ENCODE results near the gene CTTNBP2. TPM values are rescaled to one million over a fixed set of nuclear protein-coding genes. Genes with fewer than 3 reads are reported as not detected.

Gene CTTNBP2
- total RNA-seq, 6 experiments from 2014 or later = not detected

DNA sequence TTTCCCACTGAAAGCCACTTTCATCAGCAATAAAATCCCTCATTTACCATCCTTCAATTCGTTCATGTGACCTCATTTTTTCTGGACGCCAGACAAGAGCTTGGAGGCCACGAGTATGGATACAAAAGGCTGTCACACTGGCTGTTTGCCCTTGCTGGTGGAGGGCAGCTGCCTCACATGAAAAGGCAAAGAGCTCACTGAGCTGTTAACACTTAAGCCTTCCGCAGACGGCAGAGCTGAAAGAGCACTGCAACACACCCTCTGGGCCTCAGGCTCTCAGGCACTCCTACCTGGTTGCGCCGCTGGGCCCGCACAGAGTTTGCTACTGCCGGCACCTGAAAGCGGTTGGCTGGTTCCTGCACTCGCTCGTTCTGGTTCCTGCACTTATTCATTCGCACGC is 199.9 kb downstream of the CTTNBP2 start:
- H3K27me3 Mint-ChIP-seq (ENCODE audit: insufficient read depth) = no peaks in the 10 kb centered on the region
- H3K27ac Mint-ChIP-seq = no peak overlapping the region
- no peaks in the 10 kb centered on the region for H3K36me3 Mint-ChIP-seq (ENCODE audit: low read depth)
- H3K4me3 Mint-ChIP-seq = no peak overlapping the region
- TF ChIP-seq, protein P1, sequence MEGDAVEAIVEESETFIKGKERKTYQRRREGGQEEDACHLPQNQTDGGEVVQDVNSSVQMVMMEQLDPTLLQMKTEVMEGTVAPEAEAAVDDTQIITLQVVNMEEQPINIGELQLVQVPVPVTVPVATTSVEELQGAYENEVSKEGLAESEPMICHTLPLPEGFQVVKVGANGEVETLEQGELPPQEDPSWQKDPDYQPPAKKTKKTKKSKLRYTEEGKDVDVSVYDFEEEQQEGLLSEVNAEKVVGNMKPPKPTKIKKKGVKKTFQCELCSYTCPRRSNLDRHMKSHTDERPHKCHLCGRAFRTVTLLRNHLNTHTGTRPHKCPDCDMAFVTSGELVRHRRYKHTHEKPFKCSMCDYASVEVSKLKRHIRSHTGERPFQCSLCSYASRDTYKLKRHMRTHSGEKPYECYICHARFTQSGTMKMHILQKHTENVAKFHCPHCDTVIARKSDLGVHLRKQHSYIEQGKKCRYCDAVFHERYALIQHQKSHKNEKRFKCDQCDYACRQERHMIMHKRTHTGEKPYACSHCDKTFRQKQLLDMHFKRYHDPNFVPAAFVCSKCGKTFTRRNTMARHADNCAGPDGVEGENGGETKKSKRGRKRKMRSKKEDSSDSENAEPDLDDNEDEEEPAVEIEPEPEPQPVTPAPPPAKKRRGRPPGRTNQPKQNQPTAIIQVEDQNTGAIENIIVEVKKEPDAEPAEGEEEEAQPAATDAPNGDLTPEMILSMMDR (IDR thresholded peaks at IDR 0.05) = no peak
- no peaks in the 10 kb centered on the region for H3K4me1 Mint-ChIP-seq (ENCODE audit: low read depth)
- DNase-seq = no peak
- peaks cover 32% of the 10 kb centered on the region for H3K9me3 Mint-ChIP-seq

DNA sequence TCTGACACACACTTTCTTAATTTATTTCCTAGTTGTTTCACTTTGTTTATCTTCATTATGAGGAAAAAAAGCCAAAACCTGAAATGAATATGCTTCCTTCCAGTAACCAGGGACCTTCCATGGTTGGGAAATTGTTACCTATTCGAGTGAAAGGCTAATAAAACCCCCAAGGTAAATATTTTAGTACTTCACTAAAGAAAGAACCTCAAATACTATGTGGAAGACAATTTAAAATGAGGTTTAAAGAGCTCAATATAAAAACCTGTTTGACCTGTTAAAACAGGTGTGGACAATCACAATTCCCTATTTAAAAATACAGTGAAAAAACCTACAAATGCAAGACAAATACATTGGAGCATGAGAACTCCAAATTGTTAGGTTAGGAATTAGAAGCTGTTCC is 200.8 kb downstream of the CTTNBP2 start:
- no peak overlapping the region for H3K4me3 Mint-ChIP-seq
- TF ChIP-seq, protein P1 (IDR thresholded peaks at IDR 0.05) = no peak
- peaks cover 33% of the 10 kb centered on the region for H3K9me3 Mint-ChIP-seq
- no peak for DNase-seq
- no peak overlapping the region for H3K27ac Mint-ChIP-seq
- no peaks in the 10 kb centered on the region for H3K27me3 Mint-ChIP-seq (ENCODE audit: insufficient read depth)
- H3K36me3 Mint-ChIP-seq (ENCODE audit: low read depth) = no peaks in the 10 kb centered on the region
- H3K4me1 Mint-ChIP-seq (ENCODE audit: low read depth) = no peaks in the 10 kb centered on the region

DNA sequence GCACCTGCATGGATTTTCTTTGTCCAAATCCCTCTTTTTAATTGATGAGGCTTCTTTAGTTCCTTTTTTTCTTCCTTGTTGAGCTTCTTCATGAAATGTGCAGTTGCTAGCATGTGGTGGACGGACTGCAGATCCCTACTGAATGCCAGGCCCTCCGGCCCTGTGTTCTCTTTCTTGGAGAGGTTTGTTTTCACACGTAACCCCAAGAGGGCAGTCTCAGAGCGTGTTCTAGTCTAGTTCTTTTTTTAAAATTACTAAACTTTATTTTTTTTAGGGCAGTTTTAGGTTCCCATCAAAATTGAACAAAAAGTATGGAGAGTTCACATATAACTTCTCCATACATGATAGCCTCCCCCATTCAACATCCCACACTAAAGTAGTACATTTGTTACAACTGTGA is 203.4 kb downstream of the CTTNBP2 start:
- Mint-ChIP-seq H3K9me3 (peaks cover 23% of the 10 kb centered on the region), H3K27ac (no peak overlapping the region)
- DNase-seq = no peak

DNA sequence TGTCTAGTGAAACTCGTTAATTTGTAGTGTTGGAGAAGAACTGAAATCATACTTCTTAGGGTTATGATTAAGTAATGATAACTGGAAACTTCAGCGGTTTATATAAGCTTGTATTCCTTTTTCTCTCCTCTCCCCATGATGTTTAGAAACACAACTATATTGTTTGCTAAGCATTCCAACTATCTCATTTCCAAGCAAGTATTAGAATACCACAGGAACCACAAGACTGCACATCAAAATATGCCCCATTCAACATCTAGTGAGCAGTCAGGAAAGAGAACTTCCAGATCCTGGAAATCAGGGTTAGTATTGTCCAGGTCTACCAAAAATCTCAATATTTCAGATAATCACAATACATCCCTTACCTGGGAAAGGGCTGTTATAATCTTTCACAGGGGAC is 205.8 kb downstream of the CTTNBP2 start:
- no peak for DNase-seq
- TF ChIP-seq, protein P1 (IDR thresholded peaks at IDR 0.05) = no peak
- Mint-ChIP-seq H3K4me1 (ENCODE audit: low read depth) (no peaks in the 10 kb centered on the region), H3K9me3 (peaks cover 36% of the 10 kb centered on the region), H3K36me3 (ENCODE audit: low read depth) (no peaks in the 10 kb centered on the region), H3K27me3 (ENCODE audit: insufficient read depth) (peaks cover 1% of the 10 kb centered on the region; the same call in 1 of the 2 replicates), H3K27ac (no peak overlapping the region), H3K4me3 (no peak overlapping the region)

More for the DNA sequence above, 203.4 kb downstream of the CTTNBP2 start:
- H3K4me3 Mint-ChIP-seq = no peak overlapping the region
- TF ChIP-seq, protein P1 (IDR thresholded peaks at IDR 0.05) = no peak
- H3K4me1 Mint-ChIP-seq (ENCODE audit: low read depth) = no peaks in the 10 kb centered on the region
- H3K27me3 Mint-ChIP-seq (ENCODE audit: insufficient read depth) = peaks cover 1% of the 10 kb centered on the region; the same call in 1 of the 2 replicates
- no peaks in the 10 kb centered on the region for H3K36me3 Mint-ChIP-seq (ENCODE audit: low read depth)

DNA sequence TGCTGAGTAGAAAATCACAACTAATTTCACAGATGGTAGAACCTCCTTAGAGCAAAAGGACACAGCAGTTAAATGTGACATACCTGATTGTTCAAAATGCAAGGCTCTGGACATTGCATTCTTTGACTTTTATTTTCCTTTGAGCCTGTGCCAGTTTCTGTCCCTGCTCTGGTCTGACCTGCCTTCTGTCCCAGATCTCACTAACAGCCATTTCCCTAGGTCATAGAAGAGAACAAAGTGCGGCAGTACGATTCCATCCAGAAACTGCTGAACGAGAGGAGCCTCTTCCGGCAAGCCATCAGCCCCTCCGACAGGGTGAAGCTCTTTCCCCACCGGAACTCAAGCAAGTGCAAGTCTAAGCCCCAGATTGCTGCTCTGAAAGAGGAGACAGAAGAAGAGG is 206.6 kb downstream of the CTTNBP2 start:
- Mint-ChIP-seq H3K36me3 (ENCODE audit: low read depth) (no peaks in the 10 kb centered on the region), H3K27ac (no peak overlapping the region), H3K4me3 (no peak overlapping the region), H3K27me3 (ENCODE audit: insufficient read depth) (peaks cover 1% of the 10 kb centered on the region; the same call in 1 of the 2 replicates), H3K4me1 (ENCODE audit: low read depth) (no peaks in the 10 kb centered on the region), H3K9me3 (peaks cover 41% of the 10 kb centered on the region)
- DNase-seq = no peak
- TF ChIP-seq, protein P1 (IDR thresholded peaks at IDR 0.05) = no peak

DNA sequence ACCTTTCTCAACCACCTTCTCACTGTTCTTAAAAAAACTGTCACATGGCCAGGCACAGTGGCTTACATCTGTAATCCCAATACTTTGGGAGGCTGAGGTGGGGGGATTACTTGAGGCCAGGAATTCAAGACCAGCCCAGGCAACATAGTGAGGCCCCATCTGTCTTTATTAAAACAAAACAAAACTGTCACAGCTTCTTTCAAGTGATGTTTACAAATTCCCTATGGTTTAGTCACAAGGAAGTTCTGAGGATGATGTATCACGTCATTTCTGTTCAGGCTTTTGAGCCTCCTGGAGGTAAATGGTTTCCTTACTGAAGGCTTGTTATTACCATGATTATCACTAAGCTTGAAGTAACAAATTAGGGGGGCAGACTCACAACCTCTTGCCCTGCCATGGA is 207.2 kb downstream of the CTTNBP2 start:
- Mint-ChIP-seq H3K27me3 (ENCODE audit: insufficient read depth) (peaks cover 1% of the 10 kb centered on the region; the same call in 1 of the 2 replicates), H3K4me1 (ENCODE audit: low read depth) (no peaks in the 10 kb centered on the region), H3K9me3 (peaks cover 41% of the 10 kb centered on the region), H3K4me3 (no peak overlapping the region), H3K36me3 (ENCODE audit: low read depth) (no peaks in the 10 kb centered on the region), H3K27ac (no peak overlapping the region)
- no peak for DNase-seq
- TF ChIP-seq, protein P1 (IDR thresholded peaks at IDR 0.05) = no peak
